Measurements from ENCODE around the gene KNCN. TPM values are rescaled to one million over a fixed set of nuclear protein-coding genes. Genes with fewer than 3 reads are reported as not detected.

The KNCN gene
- total and polyA plus RNA-seq, 2 experiments from 2014 or later = not detected

GRCh38 chr1:46592823-46593222, 41.4 kb upstream of the KNCN start (continued):
- no peak for TF ChIP-seq ETS1 (IDR thresholded peaks at IDR 0.05)

DNA sequence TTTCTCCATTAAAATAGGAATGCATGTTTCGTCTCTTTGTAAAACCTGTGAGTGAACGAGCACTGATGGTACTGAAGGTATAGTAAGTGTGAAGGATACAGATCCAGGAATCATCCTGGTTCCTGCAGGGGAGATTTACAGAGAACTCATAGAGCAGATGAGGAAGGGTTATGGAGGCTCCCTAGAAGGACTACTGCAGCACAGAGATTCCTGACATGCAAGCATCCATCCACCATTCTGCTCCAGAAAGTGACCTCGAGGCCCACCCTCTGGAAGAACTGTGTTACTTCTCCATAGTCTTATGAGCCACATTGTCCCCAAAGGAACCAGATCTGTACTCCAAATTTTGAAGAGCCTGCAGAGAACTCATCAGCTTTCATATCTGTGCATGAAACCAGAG, 38.1 kb upstream of the KNCN start:
- Histone ChIP-seq H3F3A (replicated peaks; ENCODE audit: low read depth) (no peaks in the 10 kb centered on the region), H3K27ac (ENCODE audit: low read depth) (no peak overlapping the region), H3K36me3 (ENCODE audit: insufficient read depth) (no peaks in the 10 kb centered on the region; the same call in 1 of the 2 replicates), H3K4me3 (no peak overlapping the region), H3K4me1 (ENCODE audit: insufficient read depth) (no peaks in the 10 kb centered on the region), H2AFZ (no peak overlapping the region), H3K9me2 (ENCODE audit: insufficient read depth) (no peaks in the 10 kb centered on the region), H3K27me3 (ENCODE audit: insufficient read depth) (no peaks in the 10 kb centered on the region), H3K79me2 (replicated peaks; ENCODE audit: insufficient read depth) (no peaks in the 10 kb centered on the region), H3K4me2 (no peak overlapping the region), H4K20me1 (replicated peaks; ENCODE audit: insufficient read depth) (no peaks in the 10 kb centered on the region)
- Mint-ChIP-seq H3K27ac (no peak overlapping the region; the same call in 1 of the 2 replicates), H3K4me1 (no peaks in the 10 kb centered on the region), H3K9me3 (no peaks in the 10 kb centered on the region), H3K36me3 (ENCODE audit: low read depth) (peaks cover 12% of the 10 kb centered on the region; the same call in 2 of the 3 replicates), H3K4me3 (no peak overlapping the region), H3K27me3 (ENCODE audit: insufficient read depth, low read depth, poor library complexity) (no peaks in the 10 kb centered on the region)
- DNase-seq (ENCODE audit: low spot score) (no peak), ATAC-seq (no peak)
- TF ChIP-seq JUNB (IDR thresholded peaks at IDR 0.05; ENCODE audit: unreplicated experiment) (no peak), ETS1 (IDR thresholded peaks at IDR 0.05) (no peak), EZH2 (IDR thresholded peaks at IDR 0.05; ENCODE audit: low read depth, unreplicated experiment) (no peak), STAT1 (IDR thresholded peaks at IDR 0.05; ENCODE audit: unreplicated experiment) (no peak), REST (IDR thresholded peaks at IDR 0.05; ENCODE audit: unreplicated experiment) (no peak), ZNF331 (CRISPR knock-in tag; IDR thresholded peaks at IDR 0.05; ENCODE audit: low read depth) (no peak), ZNF114 (CRISPR knock-in tag; IDR thresholded peaks at IDR 0.05) (no peak), POLR2AphosphoS5 (IDR thresholded peaks at IDR 0.05; ENCODE audit: low read depth) (no peak), CREB1 (CRISPR knock-in tag; IDR thresholded peaks at IDR 0.05; ENCODE audit: low read depth) (no peak), NANOG (IDR thresholded peaks at IDR 0.05; ENCODE audit: borderline replicate concordance) (no peak)
- TF ChIP-seq, protein P1, sequence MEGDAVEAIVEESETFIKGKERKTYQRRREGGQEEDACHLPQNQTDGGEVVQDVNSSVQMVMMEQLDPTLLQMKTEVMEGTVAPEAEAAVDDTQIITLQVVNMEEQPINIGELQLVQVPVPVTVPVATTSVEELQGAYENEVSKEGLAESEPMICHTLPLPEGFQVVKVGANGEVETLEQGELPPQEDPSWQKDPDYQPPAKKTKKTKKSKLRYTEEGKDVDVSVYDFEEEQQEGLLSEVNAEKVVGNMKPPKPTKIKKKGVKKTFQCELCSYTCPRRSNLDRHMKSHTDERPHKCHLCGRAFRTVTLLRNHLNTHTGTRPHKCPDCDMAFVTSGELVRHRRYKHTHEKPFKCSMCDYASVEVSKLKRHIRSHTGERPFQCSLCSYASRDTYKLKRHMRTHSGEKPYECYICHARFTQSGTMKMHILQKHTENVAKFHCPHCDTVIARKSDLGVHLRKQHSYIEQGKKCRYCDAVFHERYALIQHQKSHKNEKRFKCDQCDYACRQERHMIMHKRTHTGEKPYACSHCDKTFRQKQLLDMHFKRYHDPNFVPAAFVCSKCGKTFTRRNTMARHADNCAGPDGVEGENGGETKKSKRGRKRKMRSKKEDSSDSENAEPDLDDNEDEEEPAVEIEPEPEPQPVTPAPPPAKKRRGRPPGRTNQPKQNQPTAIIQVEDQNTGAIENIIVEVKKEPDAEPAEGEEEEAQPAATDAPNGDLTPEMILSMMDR (conservative IDR thresholded peaks at IDR 0.05; ENCODE audit: low read depth in 2 of 2) = no peak
- TF ChIP-seq, protein P2, sequence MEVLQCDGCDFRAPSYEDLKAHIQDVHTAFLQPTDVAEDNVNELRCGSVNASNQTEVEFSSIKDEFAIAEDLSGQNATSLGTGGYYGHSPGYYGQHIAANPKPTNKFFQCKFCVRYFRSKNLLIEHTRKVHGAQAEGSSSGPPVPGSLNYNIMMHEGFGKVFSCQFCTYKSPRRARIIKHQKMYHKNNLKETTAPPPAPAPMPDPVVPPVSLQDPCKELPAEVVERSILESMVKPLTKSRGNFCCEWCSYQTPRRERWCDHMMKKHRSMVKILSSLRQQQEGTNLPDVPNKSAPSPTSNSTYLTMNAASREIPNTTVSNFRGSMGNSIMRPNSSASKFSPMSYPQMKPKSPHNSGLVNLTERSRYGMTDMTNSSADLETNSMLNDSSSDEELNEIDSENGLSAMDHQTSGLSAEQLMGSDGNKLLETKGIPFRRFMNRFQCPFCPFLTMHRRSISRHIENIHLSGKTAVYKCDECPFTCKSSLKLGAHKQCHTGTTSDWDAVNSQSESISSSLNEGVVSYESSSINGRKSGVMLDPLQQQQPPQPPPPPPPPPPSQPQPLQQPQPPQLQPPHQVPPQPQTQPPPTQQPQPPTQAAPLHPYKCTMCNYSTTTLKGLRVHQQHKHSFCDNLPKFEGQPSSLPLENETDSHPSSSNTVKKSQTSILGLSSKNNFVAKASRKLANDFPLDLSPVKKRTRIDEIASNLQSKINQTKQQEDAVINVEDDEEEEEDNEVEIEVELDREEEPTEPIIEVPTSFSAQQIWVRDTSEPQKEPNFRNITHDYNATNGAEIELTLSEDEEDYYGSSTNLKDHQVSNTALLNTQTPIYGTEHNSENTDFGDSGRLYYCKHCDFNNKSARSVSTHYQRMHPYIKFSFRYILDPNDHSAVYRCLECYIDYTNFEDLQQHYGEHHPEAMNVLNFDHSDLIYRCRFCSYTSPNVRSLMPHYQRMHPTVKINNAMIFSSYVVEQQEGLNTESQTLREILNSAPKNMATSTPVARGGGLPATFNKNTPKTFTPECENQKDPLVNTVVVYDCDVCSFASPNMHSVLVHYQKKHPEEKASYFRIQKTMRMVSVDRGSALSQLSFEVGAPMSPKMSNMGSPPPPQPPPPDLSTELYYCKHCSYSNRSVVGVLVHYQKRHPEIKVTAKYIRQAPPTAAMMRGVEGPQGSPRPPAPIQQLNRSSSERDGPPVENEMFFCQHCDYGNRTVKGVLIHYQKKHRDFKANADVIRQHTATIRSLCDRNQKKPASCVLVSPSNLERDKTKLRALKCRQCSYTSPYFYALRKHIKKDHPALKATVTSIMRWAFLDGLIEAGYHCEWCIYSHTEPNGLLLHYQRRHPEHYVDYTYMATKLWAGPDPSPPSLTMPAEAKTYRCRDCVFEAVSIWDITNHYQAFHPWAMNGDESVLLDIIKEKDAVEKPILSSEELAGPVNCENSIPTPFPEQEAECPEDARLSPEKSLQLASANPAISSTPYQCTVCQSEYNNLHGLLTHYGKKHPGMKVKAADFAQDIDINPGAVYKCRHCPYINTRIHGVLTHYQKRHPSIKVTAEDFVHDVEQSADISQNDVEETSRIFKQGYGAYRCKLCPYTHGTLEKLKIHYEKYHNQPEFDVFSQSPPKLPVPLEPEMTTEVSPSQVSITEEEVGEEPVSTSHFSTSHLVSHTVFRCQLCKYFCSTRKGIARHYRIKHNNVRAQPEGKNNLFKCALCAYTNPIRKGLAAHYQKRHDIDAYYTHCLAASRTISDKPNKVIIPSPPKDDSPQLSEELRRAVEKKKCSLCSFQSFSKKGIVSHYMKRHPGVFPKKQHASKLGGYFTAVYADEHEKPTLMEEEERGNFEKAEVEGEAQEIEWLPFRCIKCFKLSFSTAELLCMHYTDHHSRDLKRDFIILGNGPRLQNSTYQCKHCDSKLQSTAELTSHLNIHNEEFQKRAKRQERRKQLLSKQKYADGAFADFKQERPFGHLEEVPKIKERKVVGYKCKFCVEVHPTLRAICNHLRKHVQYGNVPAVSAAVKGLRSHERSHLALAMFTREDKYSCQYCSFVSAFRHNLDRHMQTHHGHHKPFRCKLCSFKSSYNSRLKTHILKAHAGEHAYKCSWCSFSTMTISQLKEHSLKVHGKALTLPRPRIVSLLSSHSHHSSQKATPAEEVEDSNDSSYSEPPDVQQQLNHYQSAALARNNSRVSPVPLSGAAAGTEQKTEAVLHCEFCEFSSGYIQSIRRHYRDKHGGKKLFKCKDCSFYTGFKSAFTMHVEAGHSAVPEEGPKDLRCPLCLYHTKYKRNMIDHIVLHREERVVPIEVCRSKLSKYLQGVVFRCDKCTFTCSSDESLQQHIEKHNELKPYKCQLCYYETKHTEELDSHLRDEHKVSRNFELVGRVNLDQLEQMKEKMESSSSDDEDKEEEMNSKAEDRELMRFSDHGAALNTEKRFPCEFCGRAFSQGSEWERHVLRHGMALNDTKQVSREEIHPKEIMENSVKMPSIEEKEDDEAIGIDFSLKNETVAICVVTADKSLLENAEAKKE (CRISPR knock-in tag; IDR thresholded peaks at IDR 0.05) = no peak
